ENCODE data around the gene ZNF345. TPM values are rescaled to one million over a fixed set of nuclear protein-coding genes. Genes with fewer than 3 reads are reported as not detected.
A peak's percentile ranks its signal among the peaks of the same experiment; 100 is the strongest.

Gene ZNF345
- total RNA-seq (10 to 100 TPM; 16.0 to 19.6 TPM), polyA plus RNA-seq (1 to 10 TPM; 5.1 to 10.0 (median 6.8) TPM), total RNA-seq (4.7 to 27.3 (median 12.6) reads per million in 6 experiments)

GRCh38 chr19:36850559-36851442, at the start of gene ZNF345:
Gene ZNF345, plus strand, starts transcription at chr19:36850876. Its CDS starts 25,955 bp downstream, at chr19:36876831.
- Mint-ChIP-seq H3K4me3 (no peak within 1 kb of the TSS), H3K4me1 (peaks cover 3 to 20% (median 9%) of the 10 kb centered on the region in 4 donors)
- peak; percentile 85 to 87 for ATAC-seq

GRCh38 chr19:36805364-36805763, 45.3 kb upstream of the ZNF345 start:
- no peak overlapping the region for H3K27ac Mint-ChIP-seq
- ATAC-seq: no peak
- H3K4me1 Mint-ChIP-seq: no peaks in the 10 kb centered on the region
- H3K36me3 Mint-ChIP-seq: peaks cover 48 to 78% (median 62%) of the 10 kb centered on the region in 3 donors
- DNase-seq: no peak
- no peak overlapping the region for H3K4me3 Mint-ChIP-seq
- H3K27me3 Mint-ChIP-seq: no peaks in the 10 kb centered on the region
- peaks cover 12 to 92% (median 41%) of the 10 kb centered on the region in 9 donors for H3K9me3 Mint-ChIP-seq
- POLR2A ChIA-PET: no interaction called here

More at GRCh38 chr19:36850559-36851442, at the start of gene ZNF345:
- Mint-ChIP-seq H3K27ac (peak within 1 kb of the TSS in 1 of 10 donors; percentile 43), H3K27me3 (no peaks in the 10 kb centered on the region), H3K9me3 (peaks cover 0 to 29% (median 14%) of the 10 kb centered on the region in 9 donors), H3K36me3 (peaks cover 17 to 57% (median 45%) of the 10 kb centered on the region in 3 donors)
- peak; percentile 68 to 95 (median 86) for DNase-seq
- POLR2A ChIA-PET: interaction anchor here (0.6 to 3.5 kb wide), 22 partner anchors 8 to 743 kb away, joined by 3 to 99 read pairs (median 6); partner anchors contain the start of genes ZNF146, ZNF260, ZNF382 and ZNF383

- no peak for ATAC-seq
These were observed 43.6 kb upstream of the ZNF345 start for GRCh38 chr19:36807029-36807428.

DNA sequence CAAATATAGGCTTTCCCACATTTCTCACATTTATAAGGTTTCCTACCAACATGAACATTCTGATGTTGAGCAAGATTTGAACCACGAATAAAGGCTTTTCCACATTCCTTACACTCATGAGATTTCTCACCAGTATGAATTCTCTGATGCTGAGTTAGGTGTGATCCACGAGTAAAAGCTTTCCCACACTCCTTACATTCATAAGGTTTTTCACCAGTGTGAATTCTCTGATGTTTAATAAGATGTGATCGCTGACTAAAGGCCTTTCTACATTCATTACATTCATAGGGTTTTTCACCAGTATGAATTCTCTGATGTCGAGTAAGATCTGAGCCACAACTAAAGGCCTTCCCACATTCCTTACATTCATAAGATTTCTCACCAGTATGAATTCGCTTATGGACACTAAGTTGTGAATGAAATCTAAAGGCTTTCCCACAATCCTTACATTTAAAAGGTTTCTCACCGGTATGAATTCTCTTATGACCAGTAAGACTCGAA, 31.5 kb upstream of the ZNF345 start:
- POLR2A ChIA-PET: no interaction called here
- DNase-seq (no peak), ATAC-seq (no peak)
- Mint-ChIP-seq H3K27me3 (no peaks in the 10 kb centered on the region), H3K9me3 (peaks cover 0 to 98% (median 31%) of the 10 kb centered on the region in 9 donors), H3K4me1 (no peaks in the 10 kb centered on the region), H3K4me3 (no peak overlapping the region), H3K36me3 (peaks cover 36 to 91% (median 79%) of the 10 kb centered on the region in 3 donors), H3K27ac (no peak overlapping the region)

More at GRCh38 chr19:36807029-36807428, 43.6 kb upstream of the ZNF345 start:
- Mint-ChIP-seq H3K4me1 (no peaks in the 10 kb centered on the region), H3K9me3 (peaks cover 19 to 92% (median 50%) of the 10 kb centered on the region in 9 donors), H3K36me3 (peaks cover 61 to 81% (median 61%) of the 10 kb centered on the region in 3 donors), H3K27ac (no peak overlapping the region), H3K27me3 (no peaks in the 10 kb centered on the region), H3K4me3 (no peak overlapping the region)
- POLR2A ChIA-PET: no interaction called here
- DNase-seq: no peak

- peaks cover 54 to 91% (median 80%) of the 10 kb centered on the region in 3 donors for H3K36me3 Mint-ChIP-seq
- no peaks in the 10 kb centered on the region for H3K27me3 Mint-ChIP-seq
- no peak overlapping the region for H3K27ac Mint-ChIP-seq
- ATAC-seq (no peak), DNase-seq (no peak)
- H3K9me3 Mint-ChIP-seq: peaks cover 0 to 99% (median 51%) of the 10 kb centered on the region in 9 donors
- no peaks in the 10 kb centered on the region for H3K4me1 Mint-ChIP-seq
- H3K4me3 Mint-ChIP-seq: no peak overlapping the region
- POLR2A ChIA-PET: interaction anchor here (1.0 kb wide), 1 partner anchor 12 kb away, joined by 4 read pairs; no protein-coding TSS in a partner anchor
These were observed 28.9 kb upstream of the ZNF345 start for GRCh38 chr19:36821758-36822157.

DNA sequence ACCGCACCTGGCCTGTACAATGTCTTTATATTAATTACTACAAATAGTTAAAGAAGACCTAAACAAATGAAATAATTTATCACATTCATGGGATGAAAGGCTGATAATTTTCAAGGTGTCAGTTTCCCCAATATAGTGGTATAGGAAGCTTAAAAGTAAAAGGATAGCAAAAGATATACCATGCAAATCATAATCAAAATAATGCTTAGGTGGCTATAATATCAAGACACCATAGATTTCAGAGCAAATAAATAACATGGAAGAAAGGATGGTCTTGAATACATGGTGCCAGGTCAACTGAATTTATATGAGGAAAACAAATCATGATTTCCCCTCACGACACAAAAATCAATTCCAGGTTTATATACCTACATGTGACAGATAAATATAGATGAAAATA, 17.2 kb upstream of the ZNF345 start:
- POLR2A ChIA-PET: interaction anchor here (0.6 to 1.3 kb wide), 3 partner anchors 12 to 486 kb away, joined by 4 to 5 read pairs (median 4); no protein-coding TSS in a partner anchor
- H3K27ac Mint-ChIP-seq: no peak overlapping the region
- peaks cover 0 to 11% (median 6%) of the 10 kb centered on the region in 4 donors for H3K4me1 Mint-ChIP-seq
- no peak overlapping the region for H3K4me3 Mint-ChIP-seq
- peaks cover 21 to 79% (median 36%) of the 10 kb centered on the region in 9 donors for H3K9me3 Mint-ChIP-seq
- ATAC-seq (no peak), DNase-seq (no peak)
- H3K36me3 Mint-ChIP-seq: peaks cover 39 to 76% (median 53%) of the 10 kb centered on the region in 3 donors
- H3K27me3 Mint-ChIP-seq: no peaks in the 10 kb centered on the region

DNA sequence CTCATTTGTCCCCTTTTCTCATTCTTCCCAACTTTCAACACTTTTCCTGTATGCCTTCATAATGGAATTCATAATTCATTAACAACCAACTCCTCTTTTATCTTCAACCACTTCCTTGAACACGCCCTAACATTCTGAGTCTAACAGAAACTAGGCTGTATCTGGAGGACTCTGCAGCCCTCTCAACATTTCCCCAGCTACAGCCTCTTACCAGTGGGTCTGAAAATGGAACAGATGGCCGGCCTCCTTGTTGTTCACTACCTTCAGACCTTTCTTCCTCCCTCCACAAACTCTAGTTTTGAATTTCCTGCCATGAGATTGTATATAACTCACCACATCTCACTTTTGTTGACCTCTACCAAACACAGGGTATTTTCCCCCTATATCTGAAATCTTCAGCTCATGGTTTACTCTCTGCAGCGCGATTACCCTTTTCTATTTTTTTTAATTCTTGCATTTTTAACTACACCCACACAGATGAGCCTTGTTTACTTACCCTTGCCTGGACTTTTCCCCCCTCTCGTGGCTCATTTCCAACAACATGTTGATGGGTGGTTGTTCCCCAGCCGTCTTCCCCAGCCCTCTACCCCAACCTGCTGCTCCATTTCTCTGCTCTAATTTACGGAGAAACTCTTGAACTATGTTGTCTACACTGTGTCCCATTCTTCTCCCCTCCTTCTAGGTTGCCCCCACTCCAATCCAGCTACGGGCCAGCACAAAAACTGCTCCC, 13.3 kb upstream of the ZNF345 start:
- H3K36me3 Mint-ChIP-seq: peaks cover 36 to 57% (median 39%) of the 10 kb centered on the region in 3 donors
- no peak overlapping the region for H3K4me3 Mint-ChIP-seq
- ATAC-seq: peak in 1 of 2 donors; percentile 15
- H3K27me3 Mint-ChIP-seq: no peaks in the 10 kb centered on the region
- H3K9me3 Mint-ChIP-seq: peaks cover 5 to 61% (median 31%) of the 10 kb centered on the region in 9 donors
- peaks cover 3 to 15% (median 9%) of the 10 kb centered on the region in 4 donors for H3K4me1 Mint-ChIP-seq
- DNase-seq: peak in 2 of 10 donors; percentile 3 to 61
- no peak overlapping the region for H3K27ac Mint-ChIP-seq
- POLR2A ChIA-PET: interaction anchor here (0.6 to 4.8 kb wide), 16 partner anchors 12 to 754 kb away, joined by 3 to 99 read pairs (median 4); partner anchors contain the start of genes ZFP14, ZFP82, ZNF345 and ZNF382

- Mint-ChIP-seq H3K36me3 (peaks cover 31 to 53% (median 34%) of the 10 kb centered on the region in 3 donors), H3K4me3 (peak within 1 kb of the TSS in 1 of 10 donors; percentile 63), H3K9me3 (peaks cover 0 to 55% (median 27%) of the 10 kb centered on the region in 9 donors), H3K4me1 (peaks cover 3 to 15% (median 9%) of the 10 kb centered on the region in 4 donors), H3K27me3 (no peaks in the 10 kb centered on the region), H3K27ac (peak within 1 kb of the TSS in 5 of 10 donors; percentile 44 to 92 (median 63))
- ATAC-seq: peak; percentile 90 to 92
- POLR2A ChIA-PET: interaction anchor here (0.6 to 4.8 kb wide), 20 partner anchors 11 to 1525 kb away, joined by 3 to 99 read pairs (median 4); partner anchors contain the start of genes ZFP14, ZFP82, ZNF345 and ZNF382
- DNase-seq: peak; percentile 59 to 90 (median 84)
These were observed 12.5 kb upstream of the ZNF345 start, which contains the start of gene ZNF790 for GRCh38 chr19:36837906-36838783. Gene ZNF790, minus strand, starts transcription at chr19:36838387. Its CDS starts 12,768 bp downstream, at chr19:36825619.

GRCh38 chr19:36838784-36839324, 11.8 kb upstream of the ZNF345 start:
- peaks cover 25 to 51% (median 32%) of the 10 kb centered on the region in 3 donors for H3K36me3 Mint-ChIP-seq
- DNase-seq (no peak), ATAC-seq (no peak)
- POLR2A ChIA-PET: interaction anchor here (0.6 to 4.8 kb wide), 5 partner anchors 11 to 171 kb away, joined by 3 to 99 read pairs (median 7); partner anchors contain the start of gene ZNF345
- no peaks in the 10 kb centered on the region for H3K27me3 Mint-ChIP-seq
- H3K27ac Mint-ChIP-seq: peak overlapping the region in 5 of 10 donors; percentile 44 to 92 (median 63)
- no peak overlapping the region for H3K4me3 Mint-ChIP-seq
- H3K4me1 Mint-ChIP-seq: peaks cover 3 to 15% (median 9%) of the 10 kb centered on the region in 4 donors
- H3K9me3 Mint-ChIP-seq: peaks cover 0 to 53% (median 25%) of the 10 kb centered on the region in 9 donors

GRCh38 chr19:36847968-36848367, 2.7 kb upstream of the ZNF345 start:
- no peak for ATAC-seq
- H3K4me1 Mint-ChIP-seq: peaks cover 0 to 14% (median 5%) of the 10 kb centered on the region in 4 donors
- DNase-seq: no peak
- peaks cover 6 to 56% (median 43%) of the 10 kb centered on the region in 3 donors for H3K36me3 Mint-ChIP-seq
- H3K9me3 Mint-ChIP-seq: peaks cover 0 to 30% (median 16%) of the 10 kb centered on the region in 9 donors
- no peaks in the 10 kb centered on the region for H3K27me3 Mint-ChIP-seq
- H3K27ac Mint-ChIP-seq: peak overlapping the region in 3 of 10 donors; percentile 32 to 97 (median 33)
- POLR2A ChIA-PET: interaction anchor here (1.0 to 3.5 kb wide), 3 partner anchors 9 to 51 kb away, joined by 3 to 99 read pairs (median 16); partner anchors contain the start of gene ZNF790
- H3K4me3 Mint-ChIP-seq: peak overlapping the region in 6 of 10 donors; percentile 29 to 88 (median 86)

All from naive thymus-derived CD8-positive, alpha-beta T cell (primary cell).